Measurements from ENCODE around the gene VASP.

DNA sequence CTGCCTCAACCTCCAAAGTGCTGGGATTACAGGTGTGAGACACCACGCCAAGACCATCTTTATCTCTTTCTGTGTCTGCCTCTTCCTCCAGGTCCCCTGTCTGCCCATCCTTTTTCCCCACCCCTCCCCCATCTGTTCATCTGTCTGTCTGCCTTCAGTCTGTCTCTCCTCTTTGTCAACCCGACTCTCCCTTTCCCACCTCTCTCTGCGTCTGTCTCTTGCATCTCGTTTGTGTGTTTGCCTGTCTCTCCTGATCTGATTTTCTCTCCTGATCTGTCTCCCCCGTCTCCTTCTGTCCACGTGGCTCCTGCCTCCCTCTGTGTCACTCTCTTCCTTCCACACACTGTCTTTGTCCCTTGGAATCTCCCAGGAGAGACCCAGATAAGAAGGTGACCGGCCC is 10.0 kb downstream of the VASP start:
- TF ChIP-seq, protein P1, sequence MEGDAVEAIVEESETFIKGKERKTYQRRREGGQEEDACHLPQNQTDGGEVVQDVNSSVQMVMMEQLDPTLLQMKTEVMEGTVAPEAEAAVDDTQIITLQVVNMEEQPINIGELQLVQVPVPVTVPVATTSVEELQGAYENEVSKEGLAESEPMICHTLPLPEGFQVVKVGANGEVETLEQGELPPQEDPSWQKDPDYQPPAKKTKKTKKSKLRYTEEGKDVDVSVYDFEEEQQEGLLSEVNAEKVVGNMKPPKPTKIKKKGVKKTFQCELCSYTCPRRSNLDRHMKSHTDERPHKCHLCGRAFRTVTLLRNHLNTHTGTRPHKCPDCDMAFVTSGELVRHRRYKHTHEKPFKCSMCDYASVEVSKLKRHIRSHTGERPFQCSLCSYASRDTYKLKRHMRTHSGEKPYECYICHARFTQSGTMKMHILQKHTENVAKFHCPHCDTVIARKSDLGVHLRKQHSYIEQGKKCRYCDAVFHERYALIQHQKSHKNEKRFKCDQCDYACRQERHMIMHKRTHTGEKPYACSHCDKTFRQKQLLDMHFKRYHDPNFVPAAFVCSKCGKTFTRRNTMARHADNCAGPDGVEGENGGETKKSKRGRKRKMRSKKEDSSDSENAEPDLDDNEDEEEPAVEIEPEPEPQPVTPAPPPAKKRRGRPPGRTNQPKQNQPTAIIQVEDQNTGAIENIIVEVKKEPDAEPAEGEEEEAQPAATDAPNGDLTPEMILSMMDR (IDR thresholded peaks at IDR 0.05) = no peak
- no peak for TF ChIP-seq POLR2AphosphoS5 (IDR thresholded peaks at IDR 0.05; ENCODE audit: insufficient read depth in 1 of 2, low read depth in 1 of 2)

All from vagina (tissue), 2 donors.